T-helper 2 cell treated with Interferon-gamma antibody and Interleukin-4, amounts not matched to agents 5 μg/mL and 100 μg/mL, for 36 hours (primary cell): ENCODE measurements around the gene AP3B1.
"Not testable (repeated sequence)": the region's sequence is repeated elsewhere in the genome, so short reads cannot be mapped to it uniquely, and the experiment has no call there.

ENCODE experiments used
- DNase-seq: peaks from one replicate; pipeline ENCODE4 v3.0.0; 2021; ENCODE audit warnings: low spot score
- H3K27ac Mint-ChIP-seq: one replicate; pipeline ENCODE4 v1.8.0; 2021; ENCODE audit warnings: mild to moderate bottlenecking, mixed read lengths
- H3K27me3 Mint-ChIP-seq: one replicate; pipeline ENCODE4 v1.8.0; 2021; ENCODE audit warnings: low read depth, mixed read lengths
- H3K36me3 Mint-ChIP-seq: one replicate; pipeline ENCODE4 v1.8.0; 2021; ENCODE audit warnings: low read depth, mixed read lengths
- H3K4me1 Mint-ChIP-seq: one replicate; pipeline ENCODE4 v1.8.0; 2021; ENCODE audit warnings: low read depth, mixed read lengths
- H3K4me3 Mint-ChIP-seq: one replicate; pipeline ENCODE4 v1.8.0; 2022; ENCODE audit warnings: mild to moderate bottlenecking, moderate library complexity, mixed read lengths
- H3K9me3 Mint-ChIP-seq: one replicate; pipeline ENCODE4 v1.8.0; 2021; ENCODE audit warnings: mixed read lengths

Gene AP3B1

DNA sequence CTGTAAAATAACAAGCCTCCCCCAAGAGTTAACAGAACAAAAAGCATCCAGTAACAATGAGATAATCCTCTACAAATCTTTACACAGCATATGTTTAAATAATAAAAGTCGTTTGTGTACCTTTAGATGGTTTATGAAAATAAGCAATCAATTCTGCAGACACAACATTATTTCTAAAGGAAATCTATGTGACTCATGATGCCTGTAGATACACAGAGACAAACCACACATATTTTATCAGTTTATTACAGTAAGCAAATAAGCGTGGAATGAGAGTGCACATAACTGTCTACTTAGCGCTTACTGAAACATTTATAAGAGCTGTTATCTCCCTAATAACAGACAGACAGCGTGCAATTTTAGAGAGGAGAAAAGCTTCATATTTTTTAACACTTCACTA is 243.6 kb downstream of the AP3B1 start:
- Mint-ChIP-seq H3K4me3 (no peak overlapping the region), H3K4me1 (no peaks in the 10 kb centered on the region), H3K27ac (no peak overlapping the region), H3K36me3 (peaks cover 10% of the 10 kb centered on the region), H3K27me3 (no peaks in the 10 kb centered on the region), H3K9me3 (no peaks in the 10 kb centered on the region)
- no peak for DNase-seq

DNA sequence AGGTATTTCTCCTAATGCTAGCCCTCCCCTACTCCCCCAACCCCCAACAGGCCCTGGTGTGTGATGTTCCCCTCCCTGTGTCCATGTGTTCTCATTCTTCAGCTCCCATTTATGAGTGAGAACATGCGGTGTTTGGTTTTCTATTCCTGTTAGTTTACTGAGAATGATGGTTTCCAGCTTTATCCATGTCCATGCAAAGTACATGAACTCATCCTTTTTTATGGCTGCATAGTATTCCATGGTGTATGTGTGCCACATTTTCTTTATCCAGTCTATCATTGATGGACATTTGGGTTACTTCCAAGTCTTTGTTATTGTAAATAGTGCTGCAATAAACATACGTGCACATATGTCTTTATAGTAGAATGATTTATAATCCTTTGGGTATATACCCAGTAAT is 247.7 kb downstream of the AP3B1 start:
- DNase-seq, H3K27ac Mint-ChIP-seq, H3K4me1 Mint-ChIP-seq, H3K4me3 Mint-ChIP-seq, H3K9me3 Mint-ChIP-seq, H3K27me3 Mint-ChIP-seq: not testable (repeated sequence)
- peaks cover 22% of the 10 kb centered on the region for H3K36me3 Mint-ChIP-seq

DNA sequence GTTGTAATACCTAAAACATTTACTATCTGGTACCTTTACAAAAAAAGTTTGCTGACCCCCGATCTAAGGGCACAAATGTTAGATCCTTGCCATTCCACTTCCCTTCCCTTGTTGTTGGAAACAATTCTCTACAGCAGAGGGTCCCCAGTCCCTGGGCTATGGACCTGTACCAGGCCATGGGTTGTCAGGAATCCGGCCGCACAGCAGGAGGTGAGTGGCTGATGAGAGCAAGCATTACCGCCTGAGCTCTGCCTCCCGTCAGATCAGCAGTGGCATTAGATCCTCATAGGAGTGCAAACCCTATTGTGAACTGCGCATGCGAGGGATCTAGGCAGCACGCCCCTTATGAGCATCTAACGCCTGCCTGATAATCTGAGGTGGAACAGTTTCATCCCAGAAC is 248.5 kb downstream of the AP3B1 start:
- H3K4me1 Mint-ChIP-seq: peaks cover 5% of the 10 kb centered on the region
- peaks cover 22% of the 10 kb centered on the region for H3K36me3 Mint-ChIP-seq
- H3K27me3 Mint-ChIP-seq: no peaks in the 10 kb centered on the region
- no peak overlapping the region for H3K27ac Mint-ChIP-seq
- no peak for DNase-seq
- H3K4me3 Mint-ChIP-seq: no peak overlapping the region
- no peaks in the 10 kb centered on the region for H3K9me3 Mint-ChIP-seq

DNA sequence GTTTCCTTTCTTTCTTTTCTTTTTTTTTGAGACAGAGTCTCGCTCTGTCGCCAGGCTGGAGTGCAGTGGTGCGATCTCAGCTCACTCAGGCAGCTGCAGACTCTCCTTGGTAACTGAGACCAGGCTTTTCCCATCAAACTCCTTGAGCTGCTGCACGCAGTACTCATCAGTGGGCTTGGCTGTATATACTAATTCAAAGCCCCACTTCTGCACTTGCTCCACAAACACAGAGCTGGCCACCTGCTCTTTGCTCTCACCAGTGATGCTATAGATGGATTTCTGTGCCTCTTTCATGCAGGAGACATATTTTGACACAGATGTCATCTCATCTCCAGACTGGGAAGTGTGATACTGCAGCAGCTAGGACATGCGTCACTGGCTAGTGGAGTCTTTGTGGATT is 252.7 kb downstream of the AP3B1 start:
- Mint-ChIP-seq H3K27ac (no peak overlapping the region), H3K4me1 (peaks cover 5% of the 10 kb centered on the region)

DNA sequence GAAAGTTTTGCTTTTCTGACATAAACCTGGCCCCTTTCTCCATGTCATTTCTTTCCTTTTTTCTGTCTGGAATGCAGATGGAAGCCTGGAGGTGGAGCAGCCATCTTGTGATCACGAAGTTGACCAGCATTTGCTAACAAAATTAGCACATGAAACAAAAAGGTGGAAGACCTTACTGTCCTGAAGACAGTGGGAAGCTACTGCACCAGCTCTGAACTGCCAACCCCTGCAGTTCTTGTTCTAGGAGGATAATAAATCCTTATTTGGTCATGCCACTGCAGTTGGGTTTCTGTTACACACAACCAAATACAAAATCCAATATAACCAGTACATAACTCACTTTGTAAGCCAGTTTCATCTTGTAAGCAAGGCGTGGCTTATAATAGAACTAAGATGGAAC is 269.0 kb downstream of the AP3B1 start:
- no peak overlapping the region for H3K27ac Mint-ChIP-seq
- H3K4me1 Mint-ChIP-seq: peaks cover 2% of the 10 kb centered on the region
- no peaks in the 10 kb centered on the region for H3K9me3 Mint-ChIP-seq
- DNase-seq: no peak
- no peaks in the 10 kb centered on the region for H3K27me3 Mint-ChIP-seq
- H3K36me3 Mint-ChIP-seq: peaks cover 9% of the 10 kb centered on the region
- no peak overlapping the region for H3K4me3 Mint-ChIP-seq

More for the DNA sequence above, 252.7 kb downstream of the AP3B1 start:
- DNase-seq: no peak
- no peak overlapping the region for H3K4me3 Mint-ChIP-seq
- peaks cover 16% of the 10 kb centered on the region for H3K36me3 Mint-ChIP-seq
- H3K9me3 Mint-ChIP-seq: no peaks in the 10 kb centered on the region
- H3K27me3 Mint-ChIP-seq: no peaks in the 10 kb centered on the region

DNA sequence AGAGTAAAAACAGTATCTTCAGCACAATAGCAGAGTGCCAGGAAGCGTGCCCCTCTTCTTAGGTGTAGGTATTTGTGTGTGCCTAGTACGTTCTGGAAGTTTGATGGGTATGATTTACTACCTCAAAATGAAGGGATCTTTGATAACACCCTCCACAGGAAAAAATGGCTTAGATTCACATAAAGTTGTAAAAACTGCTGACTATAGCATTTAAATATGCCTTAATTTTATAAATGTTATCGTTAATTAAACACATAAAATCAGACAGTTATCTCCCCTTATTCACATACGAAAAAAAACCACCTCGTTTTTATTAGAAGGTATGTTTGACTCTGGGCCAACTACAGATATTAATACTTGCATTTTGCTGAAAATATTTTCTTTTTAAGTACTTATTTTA is 274.8 kb downstream of the AP3B1 start:
- Mint-ChIP-seq H3K27me3 (no peaks in the 10 kb centered on the region), H3K4me1 (no peaks in the 10 kb centered on the region), H3K27ac (no peak overlapping the region), H3K9me3 (no peaks in the 10 kb centered on the region), H3K36me3 (peaks cover 1% of the 10 kb centered on the region), H3K4me3 (no peak overlapping the region)
- DNase-seq: no peak

DNA sequence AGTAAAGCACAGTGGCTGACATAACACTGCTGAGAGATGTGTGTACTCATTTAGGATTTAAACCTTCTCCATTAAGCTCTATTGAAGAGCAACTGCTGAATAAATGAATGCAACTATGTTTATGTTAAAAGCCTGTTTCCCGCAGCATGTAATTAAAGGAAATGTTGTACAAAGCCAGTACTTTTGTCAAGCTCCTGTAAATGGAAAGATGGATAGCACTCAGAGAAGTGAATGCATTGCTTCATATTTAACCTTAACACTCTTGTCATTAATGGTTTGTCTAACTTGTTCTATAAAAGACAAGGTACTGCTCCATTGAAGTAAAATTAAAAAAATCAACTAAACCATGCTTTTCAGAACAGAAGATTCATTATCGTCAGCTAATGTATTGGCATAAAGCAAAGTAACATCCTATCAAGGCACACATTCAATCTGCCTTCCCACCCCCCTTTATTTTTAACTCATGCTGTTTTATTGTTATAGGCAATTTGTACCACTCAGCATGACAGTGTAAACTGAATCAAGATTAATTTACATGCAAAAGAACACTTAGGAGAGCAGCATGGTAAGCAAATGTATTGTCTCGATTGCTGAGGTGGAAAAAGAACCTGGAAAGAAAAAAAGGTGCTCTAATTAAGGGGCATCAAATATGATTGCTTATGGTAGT is 277.5 kb downstream of the AP3B1 start:
- Mint-ChIP-seq H3K4me3 (no peak overlapping the region), H3K27ac (no peak overlapping the region), H3K27me3 (no peaks in the 10 kb centered on the region), H3K9me3 (no peaks in the 10 kb centered on the region), H3K36me3 (no peaks in the 10 kb centered on the region), H3K4me1 (no peaks in the 10 kb centered on the region)
- no peak for DNase-seq

DNA sequence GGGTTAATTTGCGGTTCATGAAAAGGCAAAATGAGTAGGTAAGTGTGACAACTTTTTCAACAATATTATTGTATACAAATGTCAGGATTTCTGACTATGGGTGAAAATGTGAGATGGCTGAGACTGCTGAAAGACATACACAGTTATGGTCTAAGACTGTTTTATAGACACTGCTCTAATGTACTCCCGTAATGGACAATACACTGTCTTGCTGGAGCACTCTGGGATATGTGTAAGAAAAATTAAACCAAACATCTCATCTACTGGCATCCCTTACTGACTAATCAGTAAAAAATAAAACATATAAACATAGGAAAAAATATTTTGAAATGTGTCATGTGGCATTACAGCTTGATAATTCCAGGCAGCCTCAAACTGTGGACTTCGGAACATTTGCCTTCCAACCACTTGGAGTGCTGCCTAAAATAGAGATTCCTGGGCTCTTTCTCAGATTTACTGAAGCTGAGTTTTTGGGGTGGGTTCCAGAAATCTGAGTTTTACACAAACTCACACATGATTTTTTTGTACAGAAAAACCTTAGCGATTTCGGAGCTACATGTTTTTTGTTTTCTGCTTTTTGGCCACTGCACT is 284.5 kb downstream of the AP3B1 start:
- DNase-seq: no peak
- Mint-ChIP-seq H3K4me1 (no peaks in the 10 kb centered on the region), H3K4me3 (no peak overlapping the region), H3K9me3 (no peaks in the 10 kb centered on the region), H3K36me3 (no peaks in the 10 kb centered on the region), H3K27me3 (no peaks in the 10 kb centered on the region), H3K27ac (no peak overlapping the region)

DNA sequence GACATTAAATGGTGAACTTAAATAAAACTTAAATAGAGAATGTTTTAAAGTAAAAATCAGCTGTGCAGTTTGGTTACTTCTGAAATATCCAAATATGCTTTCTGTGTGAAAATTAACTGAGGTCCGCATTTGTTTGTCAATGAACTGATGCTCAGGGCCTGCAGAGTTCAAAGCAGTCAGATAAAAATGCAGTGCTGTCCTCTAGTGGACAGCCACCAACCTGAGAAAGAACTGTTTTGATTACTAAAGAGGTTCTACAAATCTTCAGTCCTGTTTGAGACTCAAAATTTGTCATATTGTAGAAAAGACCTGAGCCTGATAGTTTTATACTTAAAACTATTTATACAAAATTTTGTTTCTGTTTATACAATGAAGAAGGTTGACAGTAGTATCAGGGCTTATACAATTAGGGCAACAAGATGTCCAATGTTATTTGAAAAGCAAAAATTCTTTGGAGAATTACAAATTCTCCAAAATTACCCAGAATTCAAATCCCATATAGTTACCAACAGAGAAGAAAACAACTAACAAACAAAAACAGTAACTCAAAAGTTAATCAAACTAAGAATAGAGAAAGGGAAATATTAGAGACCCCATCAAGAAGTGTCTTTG is 286.0 kb downstream of the AP3B1 start:
- no peak for DNase-seq
- H3K4me3 Mint-ChIP-seq: no peak overlapping the region

DNA sequence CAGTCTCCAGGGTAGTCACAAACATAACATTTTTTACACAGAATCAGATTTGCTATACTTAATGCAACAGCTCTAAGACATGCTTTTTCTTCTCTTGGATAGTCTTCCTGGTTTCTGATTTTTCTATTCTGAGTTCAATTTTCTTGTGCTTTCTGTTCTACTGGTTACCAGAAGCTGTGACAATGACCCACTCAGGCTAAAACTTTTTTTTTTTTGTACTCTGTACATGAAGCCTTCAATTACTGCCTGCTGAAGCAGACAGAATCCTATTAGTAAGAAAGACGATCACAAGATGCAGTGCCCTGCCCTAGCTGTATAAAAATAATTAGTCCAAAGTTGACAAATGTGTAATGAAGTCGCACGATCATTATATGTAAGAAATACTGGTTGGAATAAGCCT is 287.3 kb downstream of the AP3B1 start:
- H3K27ac Mint-ChIP-seq: no peak overlapping the region
- no peak for DNase-seq
- no peaks in the 10 kb centered on the region for H3K9me3 Mint-ChIP-seq
- no peak overlapping the region for H3K4me3 Mint-ChIP-seq
- H3K4me1 Mint-ChIP-seq: no peaks in the 10 kb centered on the region
- no peaks in the 10 kb centered on the region for H3K36me3 Mint-ChIP-seq
- no peaks in the 10 kb centered on the region for H3K27me3 Mint-ChIP-seq

More for the DNA sequence above, 286.0 kb downstream of the AP3B1 start:
- H3K36me3 Mint-ChIP-seq: no peaks in the 10 kb centered on the region
- no peaks in the 10 kb centered on the region for H3K27me3 Mint-ChIP-seq
- no peaks in the 10 kb centered on the region for H3K9me3 Mint-ChIP-seq
- H3K27ac Mint-ChIP-seq: no peak overlapping the region
- H3K4me1 Mint-ChIP-seq: no peaks in the 10 kb centered on the region

DNA sequence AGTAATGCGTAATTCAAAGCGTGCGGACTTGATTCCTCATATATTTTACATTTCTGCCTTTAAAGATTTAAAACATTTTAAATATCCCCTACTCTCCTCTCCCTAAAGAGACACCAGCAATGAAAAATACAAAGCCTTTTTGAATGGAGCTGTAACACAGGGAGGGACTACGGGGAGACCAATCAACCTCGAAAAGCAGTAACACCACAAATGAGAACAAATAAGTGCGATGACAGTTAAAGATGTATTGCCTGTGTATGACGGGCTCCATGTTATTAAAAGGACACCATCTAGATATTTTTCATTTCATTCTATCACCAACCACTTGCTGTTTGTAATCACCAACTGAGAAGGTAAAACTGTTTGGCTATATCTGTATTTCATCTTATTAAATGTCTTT is 288.0 kb downstream of the AP3B1 start:
- no peaks in the 10 kb centered on the region for H3K4me1 Mint-ChIP-seq
- H3K27me3 Mint-ChIP-seq: no peaks in the 10 kb centered on the region
- H3K9me3 Mint-ChIP-seq: no peaks in the 10 kb centered on the region
- no peak for DNase-seq
- H3K27ac Mint-ChIP-seq: no peak overlapping the region
- no peak overlapping the region for H3K4me3 Mint-ChIP-seq
- no peaks in the 10 kb centered on the region for H3K36me3 Mint-ChIP-seq

DNA sequence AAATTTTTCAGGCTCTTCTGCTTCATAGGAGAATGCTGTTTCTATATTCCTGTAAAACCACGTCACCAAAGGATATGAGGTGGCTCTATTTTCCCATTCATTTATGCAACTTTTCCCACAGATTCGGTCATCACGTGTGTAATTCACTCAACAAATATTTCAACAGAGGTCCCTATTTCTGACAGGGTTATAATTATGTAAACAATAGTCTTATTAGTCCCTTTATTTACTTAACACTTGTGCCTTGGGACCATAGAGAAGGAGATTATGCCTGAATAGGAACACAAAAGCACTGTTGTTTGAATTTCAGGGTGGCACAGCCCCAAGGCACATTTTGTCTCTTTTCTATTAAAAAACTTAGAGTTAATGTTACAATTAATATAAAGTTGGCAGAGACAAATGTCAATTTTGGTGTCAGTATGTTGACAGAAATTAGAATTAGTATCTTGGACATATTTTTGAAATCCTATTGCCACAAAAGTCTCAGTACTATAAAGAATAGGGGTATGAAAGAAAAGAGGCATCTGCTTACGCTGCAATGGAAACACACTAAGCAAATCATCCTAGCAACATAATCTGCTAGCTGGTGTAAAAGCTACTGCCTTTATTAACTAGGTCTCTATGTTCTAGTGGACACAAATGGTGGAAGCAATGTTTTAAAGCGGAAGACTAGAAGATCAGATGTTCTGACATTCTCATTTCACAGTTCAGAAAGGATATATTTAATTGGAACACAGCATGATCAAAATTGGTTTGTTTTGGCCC is 289.3 kb downstream of the AP3B1 start:
- no peaks in the 10 kb centered on the region for H3K36me3 Mint-ChIP-seq
- no peaks in the 10 kb centered on the region for H3K27me3 Mint-ChIP-seq

DNA sequence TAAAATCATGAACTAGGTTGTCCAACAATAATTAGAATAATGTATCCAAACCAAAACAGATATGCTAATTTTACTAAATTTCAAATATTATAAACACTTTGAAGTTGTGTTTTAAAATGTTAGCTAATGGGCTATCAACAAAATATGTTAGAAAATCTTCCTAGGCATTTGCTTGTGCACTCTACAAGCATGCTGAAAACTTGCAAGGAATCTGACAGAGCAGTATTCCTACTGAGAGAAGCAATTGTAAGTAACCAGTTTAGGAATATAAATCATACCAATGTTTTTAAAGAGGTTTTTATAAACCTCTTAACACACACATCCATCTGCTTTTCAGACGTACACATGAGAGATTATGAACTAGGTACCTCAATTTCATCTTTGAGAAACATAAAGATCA is 289.9 kb downstream of the AP3B1 start:
- Mint-ChIP-seq H3K4me3 (no peak overlapping the region), H3K36me3 (no peaks in the 10 kb centered on the region)

More for the DNA sequence above, 289.3 kb downstream of the AP3B1 start:
- Mint-ChIP-seq H3K27ac (no peak overlapping the region), H3K4me3 (no peak overlapping the region), H3K9me3 (no peaks in the 10 kb centered on the region), H3K4me1 (no peaks in the 10 kb centered on the region)
- DNase-seq: no peak

DNA sequence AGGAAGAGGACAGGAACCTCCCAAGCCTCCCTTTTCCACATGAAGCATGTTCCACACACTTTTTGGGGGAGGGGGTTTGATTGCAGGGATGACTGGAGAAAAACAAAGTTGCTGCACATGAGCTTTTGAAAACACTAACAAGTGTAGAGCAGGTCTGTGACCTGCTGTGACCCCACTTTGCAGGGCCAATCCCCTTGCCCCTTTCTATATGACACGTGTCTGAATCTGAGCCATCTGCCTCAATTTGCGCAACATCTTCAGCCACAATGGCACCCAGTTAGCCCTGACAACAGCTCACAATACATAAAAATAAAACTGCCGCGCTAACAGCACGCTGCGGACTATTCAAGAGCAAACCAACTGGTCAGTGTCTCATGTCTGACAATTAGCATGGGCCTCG is 290.6 kb downstream of the AP3B1 start:
- peaks cover 6% of the 10 kb centered on the region for H3K36me3 Mint-ChIP-seq
- no peaks in the 10 kb centered on the region for H3K9me3 Mint-ChIP-seq
- H3K27ac Mint-ChIP-seq: no peak overlapping the region
- H3K27me3 Mint-ChIP-seq: no peaks in the 10 kb centered on the region
- no peaks in the 10 kb centered on the region for H3K4me1 Mint-ChIP-seq
- H3K4me3 Mint-ChIP-seq: no peak overlapping the region
- no peak for DNase-seq

More for the DNA sequence above, 289.9 kb downstream of the AP3B1 start:
- H3K27me3 Mint-ChIP-seq: no peaks in the 10 kb centered on the region
- no peak overlapping the region for H3K27ac Mint-ChIP-seq
- no peaks in the 10 kb centered on the region for H3K4me1 Mint-ChIP-seq
- no peak for DNase-seq
- H3K9me3 Mint-ChIP-seq: no peaks in the 10 kb centered on the region
